GM13976 (cell line): ENCODE measurements around the gene TGM3.

Experiments
- DNase-seq: peaks from one replicate; pipeline ENCODE4 v3.0.0; 2012; ENCODE audit warnings: low spot score
- in situ Hi-C: fragments of 300-500 bp; cut with MboI; formaldehyde crosslinking; loops from one replicate; pipeline ENCODE4 v1.12.0; 2022; ENCODE audit warnings: low sequenced_read_pairs, mixed read lengths, inconsistent platforms; ENCODE audit not compliant: unreplicated experiment
- TF ChIP-seq, protein P1 (sequence below): IDR thresholded peaks from 2 replicates; pipeline ENCODE4 v1.5.1; 2012; ENCODE audit warnings: borderline replicate concordance, mild to moderate bottlenecking; ENCODE audit not compliant: insufficient read depth; ENCODE audit errors: extremely low read depth, missing control alignments, control extremely low read depth

TGM3 gene

DNA sequence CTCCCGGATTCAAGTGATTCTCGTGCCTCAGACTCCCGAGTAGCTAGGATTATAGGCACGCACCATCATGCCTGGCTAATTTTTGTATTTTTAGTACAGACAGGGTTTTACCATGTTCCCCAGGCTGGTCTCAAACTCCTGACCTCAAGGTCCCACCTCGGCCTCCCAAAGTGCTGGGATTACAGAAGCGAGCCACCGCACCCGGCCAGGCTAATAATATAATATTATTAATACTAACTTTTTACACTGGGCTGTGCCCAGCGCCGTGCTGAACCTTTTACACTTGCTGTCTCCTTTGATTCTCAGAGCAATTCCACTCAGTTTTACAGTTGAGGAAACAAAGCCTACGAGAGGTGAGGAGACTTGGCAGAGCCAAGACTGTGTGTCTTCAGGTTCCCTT, 2.3 kb upstream of the TGM3 start:
- no peak for DNase-seq
- TF ChIP-seq, protein P1, sequence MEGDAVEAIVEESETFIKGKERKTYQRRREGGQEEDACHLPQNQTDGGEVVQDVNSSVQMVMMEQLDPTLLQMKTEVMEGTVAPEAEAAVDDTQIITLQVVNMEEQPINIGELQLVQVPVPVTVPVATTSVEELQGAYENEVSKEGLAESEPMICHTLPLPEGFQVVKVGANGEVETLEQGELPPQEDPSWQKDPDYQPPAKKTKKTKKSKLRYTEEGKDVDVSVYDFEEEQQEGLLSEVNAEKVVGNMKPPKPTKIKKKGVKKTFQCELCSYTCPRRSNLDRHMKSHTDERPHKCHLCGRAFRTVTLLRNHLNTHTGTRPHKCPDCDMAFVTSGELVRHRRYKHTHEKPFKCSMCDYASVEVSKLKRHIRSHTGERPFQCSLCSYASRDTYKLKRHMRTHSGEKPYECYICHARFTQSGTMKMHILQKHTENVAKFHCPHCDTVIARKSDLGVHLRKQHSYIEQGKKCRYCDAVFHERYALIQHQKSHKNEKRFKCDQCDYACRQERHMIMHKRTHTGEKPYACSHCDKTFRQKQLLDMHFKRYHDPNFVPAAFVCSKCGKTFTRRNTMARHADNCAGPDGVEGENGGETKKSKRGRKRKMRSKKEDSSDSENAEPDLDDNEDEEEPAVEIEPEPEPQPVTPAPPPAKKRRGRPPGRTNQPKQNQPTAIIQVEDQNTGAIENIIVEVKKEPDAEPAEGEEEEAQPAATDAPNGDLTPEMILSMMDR = no peak
- in situ Hi-C loops = no loop called here

DNA sequence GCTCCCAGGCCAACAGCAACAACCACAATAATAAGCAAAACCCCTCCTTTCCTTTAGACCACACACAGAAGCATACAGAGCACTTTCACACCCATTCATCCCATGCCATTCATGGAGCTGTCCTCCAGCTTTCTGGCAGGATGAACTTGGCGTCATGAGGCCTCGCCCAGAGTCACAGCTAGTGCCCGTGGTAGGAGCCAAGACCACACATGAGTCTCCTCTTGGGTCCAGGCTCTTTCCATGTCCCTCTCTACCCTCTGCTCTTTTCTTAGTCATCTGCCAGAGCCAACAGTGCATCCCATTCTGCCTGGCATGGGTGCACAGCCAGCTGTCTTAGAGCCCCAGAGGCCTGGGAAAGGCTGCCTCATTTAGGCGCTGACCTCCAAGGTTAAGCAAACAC, 1.8 kb upstream of the TGM3 start:
- DNase-seq = no peak

DNA sequence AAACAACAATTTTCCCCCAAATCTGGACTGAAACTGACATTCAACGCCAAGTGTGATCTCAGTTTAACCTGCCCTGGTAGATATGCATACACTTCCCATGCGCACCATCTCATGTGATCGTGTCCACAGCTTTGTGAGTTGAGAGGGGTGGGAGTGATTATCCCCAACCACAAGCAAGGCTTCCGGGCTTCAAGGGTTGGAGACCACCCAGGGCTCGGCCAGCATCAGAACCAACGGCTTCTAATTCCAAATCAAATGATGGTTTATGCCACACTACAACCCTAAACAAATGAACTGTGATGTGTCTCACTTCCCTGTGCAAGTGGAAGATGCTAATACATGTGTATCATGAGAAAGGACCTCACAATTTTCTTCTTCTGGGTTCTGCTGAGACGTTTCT, 515 bp upstream of the TGM3 start:
- TF ChIP-seq, protein P1 = no peak
- in situ Hi-C loops = no loop called here
- DNase-seq = no peak

More for the DNA sequence above, 1.8 kb upstream of the TGM3 start:
- in situ Hi-C loops = no loop called here
- TF ChIP-seq, protein P1 = no peak

DNA sequence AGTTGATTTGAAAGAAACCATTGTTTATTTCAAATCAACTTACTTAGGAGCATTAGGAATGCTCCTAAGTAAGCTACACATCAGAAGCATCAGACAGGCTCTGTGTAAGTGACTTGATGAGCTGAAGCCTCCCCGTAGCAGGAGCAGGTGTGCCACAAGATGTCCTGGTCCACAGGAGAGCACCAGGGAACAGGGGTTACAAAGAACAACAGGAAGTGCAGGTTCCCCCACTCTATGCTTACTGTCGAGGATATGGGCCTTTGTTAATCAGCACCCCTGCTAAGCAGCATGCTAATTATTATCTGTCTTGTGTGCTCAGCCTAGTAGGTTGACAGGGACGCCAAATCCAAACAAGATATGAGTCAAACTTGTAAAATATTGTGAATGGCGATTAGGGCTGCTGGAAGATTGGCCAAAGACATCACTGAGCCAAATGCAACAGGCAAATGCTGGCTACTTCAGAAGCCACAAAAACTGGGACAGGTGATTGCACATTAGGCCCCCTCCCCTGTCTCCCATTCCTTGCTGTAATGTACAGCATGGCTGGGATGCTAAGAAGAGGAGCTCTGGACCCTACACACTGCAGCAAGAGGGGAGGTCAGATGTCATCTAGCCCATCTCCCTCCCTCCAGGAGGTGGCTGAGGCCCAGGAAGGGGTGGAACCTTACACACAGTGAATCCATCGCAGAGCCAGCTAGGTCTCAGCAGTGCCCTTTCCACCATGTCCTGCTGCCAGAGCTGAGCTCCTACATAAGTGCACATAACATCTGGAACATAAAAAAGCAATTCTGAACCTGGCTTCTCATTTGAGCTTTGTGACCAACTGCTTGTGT, 939 bp downstream of the TGM3 start:
- in situ Hi-C loops = no loop called here
- TF ChIP-seq, protein P1 = no peak
- DNase-seq = no peak

DNA sequence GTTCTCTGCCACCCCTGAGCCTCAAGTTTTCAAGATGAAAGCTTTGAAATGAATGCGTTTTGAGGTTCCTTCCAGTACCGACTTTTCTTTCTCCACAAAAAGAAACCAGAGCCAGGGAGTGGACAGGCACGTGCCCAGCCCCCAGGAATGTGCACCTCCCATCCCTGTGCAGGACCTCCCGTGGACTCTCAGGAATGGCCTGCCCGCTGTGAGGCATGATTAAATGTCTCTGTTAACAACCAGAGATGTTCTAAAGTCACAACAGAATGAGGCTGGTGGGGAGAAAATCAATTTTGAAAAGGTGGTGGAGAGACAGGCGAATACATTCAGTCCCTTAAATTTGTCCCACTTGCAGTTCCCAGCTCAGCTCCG, 1.5 kb downstream of the TGM3 start:
- TF ChIP-seq, protein P1 = no peak
- no peak for DNase-seq
- in situ Hi-C loops = no loop called here

DNA sequence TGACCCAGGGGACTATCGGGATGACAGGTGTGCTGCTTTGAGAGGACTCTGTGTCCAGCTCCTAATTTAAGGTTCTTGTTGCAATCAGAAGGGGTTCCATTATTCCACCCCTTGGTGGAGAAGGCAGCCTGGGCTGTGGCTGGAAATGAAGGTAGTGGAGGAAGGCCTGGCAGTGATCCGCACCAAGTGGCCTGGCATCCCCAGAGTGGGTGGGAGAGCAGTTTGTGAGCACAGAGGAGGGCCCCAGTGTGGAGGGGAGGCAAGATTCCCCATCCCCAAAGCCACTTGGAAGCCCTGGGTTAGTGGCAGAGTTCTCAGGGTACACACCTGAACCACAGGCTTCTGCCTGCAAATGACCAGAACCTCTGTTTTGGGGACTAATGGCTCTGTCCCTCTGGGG, 2.3 kb downstream of the TGM3 start:
- in situ Hi-C loops = no loop called here
- no peak for DNase-seq
- TF ChIP-seq, protein P1 = no peak
